EH (cell line): ENCODE data around the gene PLCD3.

ENCODE experiments used
- DNase-seq: peaks from one replicate; pipeline ENCODE4 v3.0.0-alpha.2; 2015; ENCODE audit warnings: low read depth

Gene PLCD3

GRCh38 chr17:45117848-45118646 is 14.3 kb downstream of the PLCD3 start:
- no peak for DNase-seq

GRCh38 chr17:45117334-45117733 is 15.0 kb downstream of the PLCD3 start:
- no peak for DNase-seq

GRCh38 chr17:45116434-45117016 is 15.8 kb downstream of the PLCD3 start:
- DNase-seq, result no peak

GRCh38 chr17:45115871-45116270 is 16.4 kb downstream of the PLCD3 start:
- peak; percentile 52 for DNase-seq

- DNase-seq, result no peak
Measured at GRCh38 chr17:45115015-45115625, 17.2 kb downstream of the PLCD3 start.

- no peak for DNase-seq
Measured at GRCh38 chr17:45114117-45114932, 18.0 kb downstream of the PLCD3 start.

GRCh38 chr17:45113424-45113754 is 18.9 kb downstream of the PLCD3 start:
- DNase-seq, result no peak

GRCh38 chr17:45112559-45113423 is 19.5 kb downstream of the PLCD3 start:
- DNase-seq, result no peak

GRCh38 chr17:45111850-45112249 is 20.5 kb downstream of the PLCD3 start:
- DNase-seq, result no peak

GRCh38 chr17:45110676-45111611 is 21.4 kb downstream of the PLCD3 start:
- peak; percentile 27 for DNase-seq

- peak; percentile 25 for DNase-seq
Measured at GRCh38 chr17:45108595-45109521, 23.5 kb downstream of the PLCD3 start.

GRCh38 chr17:45108051-45108450 is 24.3 kb downstream of the PLCD3 start:
- DNase-seq, result no peak

- DNase-seq, result no peak
Measured at GRCh38 chr17:45107293-45108010, 24.9 kb downstream of the PLCD3 start.

GRCh38 chr17:45106582-45106981 is 25.7 kb downstream of the PLCD3 start:
- DNase-seq, result no peak

- no peak for DNase-seq
Measured at GRCh38 chr17:45106096-45106495, 26.2 kb downstream of the PLCD3 start.

GRCh38 chr17:45104907-45105624 is 27.2 kb downstream of the PLCD3 start:
- DNase-seq, result no peak

- DNase-seq, result no peak
Measured at GRCh38 chr17:45104497-45104896, 27.8 kb downstream of the PLCD3 start.

- DNase-seq, result no peak
Measured at GRCh38 chr17:45104029-45104428, 28.3 kb downstream of the PLCD3 start.
